Esophagus squamous epithelium (tissue), 4 donors: Measurements from ENCODE around the gene SORL1.
"Not testable (repeated sequence)": the region's sequence is repeated elsewhere in the genome, so short reads cannot be mapped to it uniquely, and the experiment has no call there.

Source experiments
- POLR2A ChIP-seq, 4 donors: fragments of 450-650 bp; IDR thresholded peaks; one replicate each; pipeline ENCODE4 v1.6.1; 2017; ENCODE audit warnings: antibody characterized with exemption in 4 of 4, mild to moderate bottlenecking in 4 of 4, moderate library complexity in 3 of 4
- TF ChIP-seq, protein P1 (sequence below), 6 experiments: fragments of 450-650 bp in 4 of 6; fragments of 200-600 bp in 2 of 6; sonication (generic) in 2 of 6; IDR thresholded peaks; one replicate each; pipeline ENCODE4 v1.5.1; 2016 to 2019; ENCODE audit warnings: antibody characterized with exemption in 6 of 6, mild to moderate bottlenecking in 4 of 6, moderate library complexity in 4 of 6

- TF ChIP-seq, protein P1, sequence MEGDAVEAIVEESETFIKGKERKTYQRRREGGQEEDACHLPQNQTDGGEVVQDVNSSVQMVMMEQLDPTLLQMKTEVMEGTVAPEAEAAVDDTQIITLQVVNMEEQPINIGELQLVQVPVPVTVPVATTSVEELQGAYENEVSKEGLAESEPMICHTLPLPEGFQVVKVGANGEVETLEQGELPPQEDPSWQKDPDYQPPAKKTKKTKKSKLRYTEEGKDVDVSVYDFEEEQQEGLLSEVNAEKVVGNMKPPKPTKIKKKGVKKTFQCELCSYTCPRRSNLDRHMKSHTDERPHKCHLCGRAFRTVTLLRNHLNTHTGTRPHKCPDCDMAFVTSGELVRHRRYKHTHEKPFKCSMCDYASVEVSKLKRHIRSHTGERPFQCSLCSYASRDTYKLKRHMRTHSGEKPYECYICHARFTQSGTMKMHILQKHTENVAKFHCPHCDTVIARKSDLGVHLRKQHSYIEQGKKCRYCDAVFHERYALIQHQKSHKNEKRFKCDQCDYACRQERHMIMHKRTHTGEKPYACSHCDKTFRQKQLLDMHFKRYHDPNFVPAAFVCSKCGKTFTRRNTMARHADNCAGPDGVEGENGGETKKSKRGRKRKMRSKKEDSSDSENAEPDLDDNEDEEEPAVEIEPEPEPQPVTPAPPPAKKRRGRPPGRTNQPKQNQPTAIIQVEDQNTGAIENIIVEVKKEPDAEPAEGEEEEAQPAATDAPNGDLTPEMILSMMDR (IDR thresholded peaks at IDR 0.05) = not testable (repeated sequence)
- not testable (repeated sequence) for TF ChIP-seq POLR2A (IDR thresholded peaks at IDR 0.05)
Observed at GRCh38 chr11:121411330-121411729, 40.8 kb upstream of the SORL1 start.
